GF-D8 (cell line): Measurements from ENCODE around the gene ZEB2.

Experiments used
- DNase-seq: peaks from one replicate; lab custom pipeline; 2025; lab: John Stamatoyannopoulos, UW

Gene ZEB2

DNA sequence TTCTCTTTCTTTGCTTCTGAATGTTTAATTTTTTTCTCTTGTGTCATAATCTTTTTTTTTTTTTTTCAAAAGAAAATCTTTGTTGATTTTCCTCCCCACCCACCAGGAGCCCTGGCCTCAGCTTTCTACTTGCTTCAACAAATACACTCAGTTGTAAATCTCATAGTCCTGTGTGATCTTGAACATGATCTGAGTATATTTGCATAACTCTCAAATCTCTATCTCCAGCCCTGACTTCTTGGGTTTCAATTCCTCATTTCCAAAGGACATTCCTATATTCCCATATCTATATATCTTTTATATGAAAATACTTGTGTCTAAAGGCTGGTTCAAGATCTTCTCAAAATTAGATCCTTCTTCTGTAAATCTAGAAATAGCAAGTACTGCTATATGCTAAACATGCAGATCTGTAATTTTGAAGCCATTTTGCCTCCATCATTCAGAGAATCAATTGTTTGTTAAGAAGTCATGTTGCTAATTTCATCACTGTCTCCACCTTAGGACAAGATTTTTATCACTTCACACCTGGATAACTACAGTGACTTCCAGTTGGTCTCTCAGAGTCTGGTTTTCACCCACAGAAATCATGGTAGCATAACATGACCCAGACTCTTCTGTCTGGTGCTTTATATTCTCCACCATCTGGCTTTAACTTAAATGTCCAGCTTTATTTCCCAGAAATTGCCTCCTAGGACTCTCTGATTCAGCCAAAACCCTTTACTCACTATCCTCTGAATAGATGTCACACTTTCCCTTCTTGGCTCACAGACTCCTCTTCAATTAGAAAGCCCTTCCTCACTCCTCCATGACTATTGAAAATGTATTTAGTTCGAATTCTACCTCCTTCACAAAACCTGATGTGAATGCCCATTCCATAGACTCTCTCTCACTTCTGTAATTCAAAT lies 98.1 kb downstream of the ZEB2 start:
- no peak for DNase-seq

DNA sequence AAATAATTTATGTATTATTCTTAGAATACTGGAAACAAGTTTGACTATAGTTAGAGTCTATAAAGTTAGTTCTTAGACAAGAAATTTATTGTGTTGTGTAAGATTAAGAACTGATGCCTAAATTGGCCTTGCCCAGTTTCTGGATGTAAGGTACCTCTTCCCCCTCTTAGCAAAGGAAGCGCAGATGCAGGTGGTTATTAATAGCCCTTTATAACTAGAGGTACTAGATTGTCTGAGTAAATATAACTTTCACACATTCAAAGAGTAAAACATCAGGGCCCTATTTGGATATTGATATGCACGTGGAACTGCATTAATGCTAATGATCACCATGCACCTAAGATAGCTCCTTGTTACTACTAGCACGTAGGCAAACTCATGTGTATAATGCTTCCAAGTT lies 100.7 kb downstream of the ZEB2 start:
- no peak for DNase-seq

DNA sequence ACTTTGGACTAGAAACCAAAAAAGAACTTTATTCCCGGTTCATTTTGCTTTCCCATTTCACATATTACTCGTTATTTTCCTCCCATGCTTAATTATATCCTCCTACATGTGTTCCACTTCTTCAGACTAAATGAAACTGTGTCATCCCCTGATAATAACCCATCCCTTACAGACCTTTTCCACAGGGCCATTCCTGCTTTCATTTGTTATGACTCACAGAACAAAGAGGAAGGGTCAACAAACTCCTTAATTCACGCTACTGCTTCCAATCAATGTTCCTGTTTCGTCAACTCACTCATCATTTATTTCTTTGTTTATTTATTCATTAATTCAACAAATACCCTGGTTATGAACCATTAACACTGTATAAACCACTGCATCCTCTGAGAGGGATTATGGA lies 104.5 kb downstream of the ZEB2 start:
- no peak for DNase-seq

DNA sequence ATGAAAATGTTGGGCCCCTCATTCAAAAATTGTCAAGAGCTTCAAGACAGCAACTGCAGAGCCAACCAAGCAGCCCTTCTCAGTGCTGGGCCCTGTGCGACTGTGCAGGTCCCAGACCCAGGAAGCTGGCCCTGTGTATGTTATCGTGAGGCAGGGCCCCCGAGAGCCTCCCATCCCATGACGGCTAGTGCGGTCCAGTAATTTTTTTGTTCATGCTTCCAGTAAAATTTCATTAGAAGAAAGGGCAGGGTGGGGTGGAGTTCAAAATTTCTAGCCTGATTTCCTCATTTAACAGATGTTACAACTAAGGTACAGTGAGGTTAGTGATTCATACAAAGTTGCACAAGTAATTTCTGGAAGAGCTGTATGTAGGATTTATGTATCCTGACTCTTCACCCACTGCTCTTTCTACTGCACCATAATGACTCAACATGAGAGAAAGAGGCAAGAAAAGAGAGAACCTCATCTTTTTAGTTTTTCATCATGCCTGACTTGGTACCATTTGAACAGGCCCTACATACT lies 105.5 kb downstream of the ZEB2 start:
- DNase-seq: peak; percentile 50

DNA sequence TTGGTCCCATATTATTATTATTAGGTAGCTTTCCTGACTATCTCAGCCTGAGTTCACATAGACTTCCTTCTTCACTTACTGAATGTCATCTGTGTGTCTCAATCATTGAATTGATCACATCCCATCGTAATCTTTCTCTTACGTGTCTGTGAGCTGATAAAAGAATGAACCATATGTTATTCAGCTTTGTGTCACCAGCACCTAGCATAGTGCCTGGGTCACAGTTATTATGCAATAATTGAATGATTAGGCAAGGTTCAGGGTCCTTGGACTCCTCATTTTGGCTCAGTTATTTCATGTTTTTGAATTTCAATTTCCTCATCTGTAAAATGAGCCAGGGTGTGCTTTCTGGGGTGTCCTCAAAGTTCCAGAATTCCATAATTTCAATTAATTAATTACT lies 107.2 kb downstream of the ZEB2 start:
- peak; percentile 4 for DNase-seq

DNA sequence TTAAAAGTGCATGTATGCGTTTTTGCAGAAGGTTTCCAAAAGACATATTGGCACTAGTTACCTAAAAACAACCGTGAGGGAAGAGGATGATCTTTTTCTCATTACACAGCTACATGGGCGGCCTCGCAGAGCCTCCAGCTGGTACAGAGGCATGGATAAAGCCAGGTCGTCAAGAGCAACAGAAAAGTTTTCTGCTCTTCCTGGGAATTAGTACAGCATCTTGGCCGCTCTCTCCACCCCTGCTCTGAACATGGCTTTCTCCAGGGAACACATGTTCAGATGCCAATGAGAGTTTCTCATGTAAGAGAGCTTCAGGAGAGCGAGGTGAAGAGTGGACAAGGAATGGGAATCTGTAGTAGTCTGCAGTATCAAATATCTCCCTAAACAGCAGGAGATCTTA lies 108.4 kb downstream of the ZEB2 start:
- DNase-seq: no peak

DNA sequence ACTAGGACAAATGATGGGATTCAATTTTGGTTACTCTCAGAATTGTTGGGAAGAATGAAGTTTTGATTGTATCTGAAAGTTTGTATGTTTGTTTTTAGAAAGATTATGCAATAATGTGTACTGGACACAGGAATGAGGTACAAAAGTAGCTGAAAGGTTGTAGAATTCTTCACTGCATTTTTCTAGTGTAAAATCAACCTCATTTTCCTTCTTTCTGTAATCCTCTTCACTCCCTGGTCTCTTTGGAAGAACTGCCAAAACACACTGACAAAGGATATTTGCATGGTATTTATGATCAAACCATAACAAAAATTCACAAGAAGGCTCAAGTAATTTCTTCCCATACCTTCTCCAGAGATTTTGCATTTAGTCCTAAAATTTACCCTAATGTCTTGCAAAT lies 110.7 kb downstream of the ZEB2 start:
- no peak for DNase-seq

DNA sequence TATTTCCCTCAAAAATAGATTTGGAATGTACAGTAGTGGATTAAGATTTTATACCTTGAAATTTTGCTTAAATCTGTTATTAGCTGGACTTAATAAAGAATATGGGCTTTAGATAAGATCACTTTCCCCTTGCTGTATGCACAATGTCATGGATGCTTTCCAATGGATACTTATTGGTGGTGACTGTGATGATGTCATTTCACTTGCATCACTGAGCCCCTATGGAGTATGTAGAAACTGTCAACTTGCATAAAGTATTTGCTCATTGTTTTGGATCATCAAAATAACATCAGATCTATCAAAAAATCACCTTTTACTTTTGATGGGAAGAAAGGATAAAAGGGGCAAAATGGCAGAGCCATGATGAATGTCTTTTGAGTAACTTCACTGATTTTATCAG lies 112.7 kb downstream of the ZEB2 start:
- DNase-seq: no peak

DNA sequence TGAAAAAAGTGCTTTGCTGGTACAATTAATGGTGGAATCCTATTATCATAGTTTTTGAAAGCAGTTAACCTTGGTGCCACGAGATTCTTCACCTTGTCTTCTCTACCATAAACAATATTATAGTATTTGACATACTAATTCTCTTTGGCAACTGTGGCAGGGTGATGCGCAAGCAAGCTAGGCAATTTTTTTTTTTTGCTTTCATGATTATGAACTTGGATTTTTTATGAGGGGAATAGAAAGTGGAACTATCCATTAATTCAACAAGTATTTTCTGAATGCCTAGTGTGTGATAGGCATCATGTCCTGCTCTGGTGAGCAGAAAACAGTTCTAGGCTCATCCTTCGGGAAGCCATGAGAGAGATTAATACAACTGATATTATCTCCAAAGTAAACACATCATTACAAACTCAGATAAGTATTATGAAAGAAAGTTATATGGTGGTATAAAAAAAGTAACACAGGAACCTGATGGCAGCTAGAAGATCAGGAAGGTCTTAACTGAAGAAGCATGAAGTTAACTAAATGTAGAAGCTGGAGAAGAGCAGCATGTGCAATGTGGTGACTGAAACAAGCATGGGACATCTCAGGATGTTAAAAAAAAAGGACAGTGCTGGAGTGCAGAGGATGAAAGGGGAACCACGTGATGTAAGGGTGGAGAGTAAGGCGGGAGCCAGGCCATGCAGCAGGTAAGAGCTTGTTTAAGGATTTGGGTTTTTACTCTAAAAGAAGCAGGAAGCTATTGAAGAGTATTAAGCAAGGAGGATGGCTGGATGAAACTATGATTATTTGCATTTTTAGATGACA lies 113.7 kb downstream of the ZEB2 start:
- DNase-seq: no peak

DNA sequence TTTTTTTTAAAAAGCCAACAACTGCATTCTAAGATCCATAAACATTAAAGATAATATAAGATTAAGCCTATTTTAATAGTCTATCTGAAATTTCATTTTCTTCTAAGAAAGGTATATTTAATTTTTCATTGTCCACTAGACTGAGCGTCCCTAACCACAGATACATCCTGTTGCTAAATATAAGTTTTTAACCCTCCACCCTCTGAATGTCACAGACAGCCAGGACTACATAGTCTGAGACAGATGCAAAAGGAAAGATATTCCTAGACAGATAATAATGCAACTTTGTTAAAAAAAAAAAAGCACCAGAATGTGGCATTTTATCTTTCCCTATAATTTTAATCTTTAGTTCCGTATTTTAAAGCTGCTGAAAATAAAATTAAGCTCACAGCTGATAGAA lies 114.6 kb downstream of the ZEB2 start:
- DNase-seq: no peak

DNA sequence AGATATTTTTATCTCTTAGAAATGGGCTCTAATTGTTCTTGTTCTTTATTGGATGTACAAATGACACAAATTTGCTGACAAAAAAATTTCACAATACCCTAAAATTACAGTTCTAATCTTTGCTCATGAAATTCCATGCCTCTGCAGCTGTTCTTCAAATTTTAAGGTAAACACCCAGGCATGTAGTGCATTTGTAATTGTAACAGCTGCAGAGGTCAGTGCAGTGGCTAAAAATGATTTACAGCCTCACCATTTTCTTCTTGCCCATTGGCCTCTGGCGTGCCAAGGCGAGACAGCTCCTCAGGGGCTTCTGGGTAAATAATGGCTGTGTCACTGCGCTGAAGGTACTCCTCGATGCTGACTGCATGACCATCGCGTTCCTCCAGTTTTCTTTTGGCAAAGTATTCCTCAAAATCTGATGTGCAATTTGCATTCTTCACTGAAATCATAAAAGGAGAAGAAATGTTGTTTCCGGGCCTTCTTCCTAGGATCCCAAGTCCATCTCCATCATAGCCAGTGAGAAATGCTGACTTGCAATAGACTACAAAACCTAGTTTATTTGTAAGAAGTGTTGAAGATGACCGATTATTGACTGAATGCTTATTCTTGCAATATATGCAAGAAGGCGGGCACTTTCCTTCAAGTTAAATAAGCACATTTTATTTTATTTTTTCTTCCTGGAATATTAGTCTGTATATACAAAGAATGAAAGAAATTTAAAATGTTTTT lies 115.2 kb downstream of the ZEB2 start:
- no peak for DNase-seq

DNA sequence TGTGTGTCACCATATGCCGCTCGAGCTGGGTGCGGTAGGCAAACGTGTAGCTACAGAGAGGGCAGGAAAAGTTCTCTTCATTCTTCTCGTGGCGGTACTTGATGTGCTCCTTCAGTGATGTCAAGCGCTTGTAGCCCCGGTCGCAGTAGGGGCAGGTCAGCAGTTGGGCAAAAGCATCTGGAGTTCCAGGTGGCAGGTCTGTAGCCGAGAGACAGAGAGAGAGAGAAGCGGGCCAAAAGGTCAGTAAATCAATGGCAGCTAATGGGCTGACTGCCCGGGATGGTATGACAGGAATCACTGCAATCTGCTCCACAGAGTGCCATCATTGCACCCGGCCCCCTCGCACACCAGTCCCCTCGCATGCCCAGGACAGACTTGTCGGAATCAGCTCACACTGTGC lies 116.0 kb downstream of the ZEB2 start:
- no peak for DNase-seq

DNA sequence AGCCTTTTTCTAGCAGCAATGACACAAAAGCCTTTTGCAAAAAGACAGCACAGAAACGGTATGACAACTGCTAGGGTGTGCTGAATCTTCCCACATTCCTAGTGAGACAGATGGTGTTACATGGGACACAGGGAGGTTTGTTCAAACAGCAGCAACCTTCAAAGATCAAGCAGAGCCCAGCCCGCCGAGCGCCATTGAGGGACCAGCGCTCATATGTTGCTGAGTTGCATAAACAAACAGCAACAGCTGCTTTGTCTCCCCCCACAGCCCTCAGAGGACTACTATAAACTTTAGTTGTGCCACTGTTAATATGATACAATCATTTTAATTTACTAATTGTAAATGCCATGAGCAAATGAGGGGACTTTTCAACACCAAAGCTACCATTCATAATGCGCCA lies 117.7 kb downstream of the ZEB2 start:
- no peak for DNase-seq

DNA sequence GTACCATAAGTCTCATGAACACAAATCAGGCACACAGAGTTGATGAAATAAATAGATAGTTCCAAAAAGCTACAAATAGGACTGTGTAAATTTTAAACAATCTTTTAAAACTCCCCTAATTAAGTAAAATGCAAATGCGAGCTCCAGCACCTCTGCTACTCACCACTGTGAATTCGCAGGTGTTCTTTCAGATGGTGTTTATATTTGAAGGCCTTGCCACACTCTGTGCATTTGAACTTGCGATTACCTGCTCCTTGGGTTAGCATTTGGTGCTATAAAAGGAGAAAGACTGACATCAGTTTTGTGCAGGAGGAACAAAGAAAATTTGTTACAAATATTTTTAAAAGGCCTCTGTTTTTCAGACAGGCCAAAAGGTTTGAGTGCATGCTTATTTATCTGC lies 118.9 kb downstream of the ZEB2 start:
- DNase-seq: no peak

DNA sequence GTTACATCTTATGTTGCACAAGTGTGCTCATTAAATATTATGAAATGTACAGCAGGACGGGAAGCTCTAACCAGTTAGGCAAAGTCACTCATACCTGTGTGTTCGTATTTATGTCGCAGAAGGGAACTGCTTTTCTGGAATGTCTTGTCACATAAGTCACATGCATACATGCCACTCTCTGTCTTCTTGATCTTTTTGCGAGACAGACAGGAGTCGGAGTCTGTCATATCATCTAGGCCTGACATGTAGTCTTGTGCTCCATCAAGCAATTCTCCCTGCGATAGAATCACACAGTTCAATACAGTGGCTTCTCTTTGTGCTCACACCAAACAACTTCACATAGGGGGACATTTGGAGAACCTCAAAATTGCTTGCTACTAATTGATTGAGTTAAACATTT lies 123.6 kb downstream of the ZEB2 start:
- no peak for DNase-seq

DNA sequence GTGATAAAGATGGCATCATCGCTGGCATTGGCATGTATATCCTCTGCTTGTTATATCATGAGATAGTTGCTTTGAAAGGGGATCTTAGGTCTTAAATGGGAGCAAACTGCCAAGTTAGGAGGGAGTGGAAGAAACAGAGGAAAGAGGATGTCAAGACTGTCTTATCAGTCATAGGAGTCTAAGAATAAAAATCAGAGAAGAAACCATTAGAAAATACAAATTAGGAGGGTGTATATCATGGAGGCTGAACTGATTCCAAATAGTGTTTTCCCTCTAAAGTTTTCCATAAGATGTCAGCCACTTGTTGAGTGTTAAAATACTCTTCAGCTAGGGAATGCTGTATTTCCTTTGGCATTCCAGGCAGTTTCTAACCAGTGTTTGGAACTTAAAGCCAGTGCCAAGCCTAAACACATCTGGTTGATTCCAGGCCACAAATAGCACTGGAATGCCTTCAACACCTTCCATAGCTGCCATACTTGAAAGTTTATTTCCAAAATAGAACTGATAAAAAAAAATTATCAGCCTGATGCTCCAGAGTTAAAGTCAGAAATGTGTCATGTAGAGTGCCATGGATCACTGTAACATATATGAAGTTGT lies 129.4 kb downstream of the ZEB2 start:
- DNase-seq: no peak

DNA sequence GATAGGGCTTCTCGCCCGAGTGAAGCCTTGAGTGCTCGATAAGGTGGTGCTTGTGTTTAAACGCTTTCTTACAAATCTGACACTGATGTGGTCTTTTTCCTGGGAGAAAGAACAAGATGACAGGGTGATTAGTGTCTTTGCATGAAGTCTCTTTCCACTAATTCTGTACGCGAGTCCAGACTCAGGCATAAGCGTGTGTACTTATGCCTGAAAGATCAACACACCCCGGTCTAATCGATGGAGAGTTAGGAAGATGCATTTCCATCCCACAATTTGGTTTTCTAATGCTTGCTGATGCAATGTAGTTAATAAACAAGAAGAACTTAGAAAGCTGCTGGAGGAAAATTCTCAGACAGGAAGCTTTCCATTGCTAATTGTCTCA lies 130.0 kb downstream of the ZEB2 start:
- no peak for DNase-seq

DNA sequence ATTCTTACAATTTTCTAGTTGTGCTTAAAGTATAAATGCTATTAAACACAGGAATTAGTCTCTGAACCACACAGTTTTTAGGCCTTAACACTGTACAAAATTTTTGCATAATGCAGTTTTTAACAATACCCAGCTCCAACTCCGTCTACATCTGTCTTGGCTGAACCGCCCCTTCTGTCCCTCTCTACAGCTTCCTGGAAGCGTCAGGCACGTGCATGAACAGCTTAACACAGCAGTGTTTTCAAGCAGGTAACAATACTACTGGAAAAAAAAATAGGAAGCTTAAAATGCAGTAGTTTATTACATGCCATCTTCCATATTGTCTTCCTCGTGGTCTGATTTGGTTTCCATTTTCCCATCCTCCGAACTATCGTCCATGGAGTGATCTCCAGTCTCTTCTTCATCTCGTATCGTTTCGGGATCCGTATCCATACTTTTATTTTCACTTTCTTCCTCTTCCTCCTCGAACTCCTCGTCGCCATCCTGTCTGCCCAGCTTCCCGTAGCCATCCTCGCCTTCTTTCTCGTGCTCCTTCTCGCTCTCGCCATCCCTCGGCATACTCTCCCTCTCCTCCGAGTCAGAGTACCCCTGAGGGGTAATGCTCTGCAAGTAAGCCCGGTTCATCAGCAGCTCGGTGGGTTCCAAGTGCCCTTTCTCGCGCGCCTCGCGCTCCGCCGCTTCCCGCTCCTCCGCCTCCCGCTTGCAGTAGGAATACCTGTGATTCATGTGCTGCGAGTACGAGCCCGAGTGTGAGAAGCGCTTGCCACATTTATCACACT lies 130.6 kb downstream of the ZEB2 start:
- DNase-seq: no peak

DNA sequence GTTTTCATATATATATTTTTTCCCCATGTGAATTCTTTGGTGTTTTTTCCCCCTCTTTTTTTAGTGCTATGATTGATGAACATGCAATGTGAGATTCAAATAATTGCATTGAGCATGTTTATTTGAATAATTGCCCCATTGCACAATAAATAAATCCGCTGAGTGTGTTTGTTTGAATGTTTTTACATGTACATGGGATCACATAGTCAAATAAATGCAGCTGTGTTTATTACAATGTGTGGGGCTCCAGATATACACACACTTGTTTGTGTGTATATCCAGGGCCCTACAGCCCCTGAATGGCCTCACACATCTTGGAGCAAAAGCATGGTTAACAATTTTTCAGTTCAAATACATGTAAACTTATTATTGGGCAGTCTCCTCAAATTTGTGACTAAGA lies 134.5 kb downstream of the ZEB2 start:
- DNase-seq: no peak

DNA sequence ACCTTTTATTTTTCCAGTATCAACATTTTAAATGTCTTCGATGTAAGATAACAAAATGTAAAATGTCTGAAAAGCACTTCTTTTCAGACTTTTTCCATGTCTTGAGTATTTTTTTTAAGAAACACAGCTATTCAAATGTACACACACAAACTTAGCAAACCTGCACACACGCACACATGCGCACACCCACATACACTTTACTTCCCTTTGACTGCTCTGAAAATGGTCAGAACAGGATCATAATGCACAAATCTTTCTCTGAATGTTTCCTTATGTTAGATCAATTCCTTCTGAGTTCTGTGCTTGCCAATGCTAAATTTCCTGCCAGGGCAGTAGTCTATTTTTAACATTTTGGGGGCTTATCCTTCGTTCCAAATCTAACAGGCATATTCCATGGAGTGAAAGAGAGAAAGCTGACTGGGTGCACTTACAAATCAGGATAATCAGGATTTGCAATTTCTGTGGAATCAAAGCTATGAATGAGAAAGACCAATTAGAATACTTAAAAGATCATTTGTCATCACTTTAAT lies 136.3 kb downstream of the ZEB2 start:
- no peak for DNase-seq

DNA sequence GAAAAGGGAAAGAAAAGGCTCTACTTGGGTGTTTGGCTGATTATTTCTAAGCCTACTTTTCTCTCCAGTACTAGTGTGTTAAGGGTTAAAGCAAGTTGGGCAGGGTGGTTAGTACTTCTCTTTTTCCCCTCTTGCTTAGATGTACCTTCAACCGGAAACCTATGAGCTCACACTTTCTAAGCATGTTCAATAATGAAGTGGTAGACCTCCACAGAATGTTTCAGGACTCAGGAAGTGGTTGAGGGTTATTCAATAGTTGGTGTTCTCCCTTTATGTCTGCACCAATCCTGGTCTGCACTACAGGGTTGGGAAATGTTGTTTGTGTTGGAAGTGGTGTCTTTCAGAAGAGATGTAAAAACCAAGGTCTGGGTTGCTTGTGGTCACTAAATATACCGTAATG lies 137.1 kb downstream of the ZEB2 start:
- DNase-seq: peak; percentile 99
